IMR-90 (cell line): ENCODE measurements around the gene AKAP13. TPM values are rescaled to one million over a fixed set of nuclear protein-coding genes. Genes with fewer than 3 reads are reported as not detected.

Source experiments
- ATAC-seq: fragments of 200-7000 bp; cut with Tn5 transposase; 2 replicates; pipeline ENCODE4 v1.9.1; 2020; ENCODE audit warnings: low read depth, mild to moderate bottlenecking, moderate library complexity
- BruUV-seq: library from RNA; stranded (reverse); fragments of 400-500 nt; replicated peaks from 2 replicates; lab custom pipeline; 2021; lab: Mats Ljungman, UMichigan
- CTCF ChIA-PET: fragments of 300-600 bp; formaldehyde crosslinking; extraction: SDS; loops from one replicate; lab custom pipeline; 2021; ENCODE audit warnings: antibody characterized with exemption; lab: Yijun Ruan, JAX
- POLR2A ChIA-PET: fragments of 300-600 bp; sonication (Branson Sonifier 250); formaldehyde crosslinking; loops from one replicate; lab custom pipeline; 2022; ENCODE audit warnings: antibody characterized with exemption; ENCODE audit not compliant: unreplicated experiment; lab: Charles Lee
- DNase-seq: peaks from one replicate; pipeline ENCODE4 v3.0.0; 2013
- H2AFZ ChIP-seq: replicated peaks from 2 replicates; pipeline ENCODE3; 2013; ENCODE audit warnings: low read length, mild to moderate bottlenecking; ENCODE audit not compliant: poor library complexity
- H2AK5ac ChIP-seq: 2 replicates; pipeline ENCODE4 v1.6.1; 2013; ENCODE audit warnings: low read depth, low read length, inconsistent platforms
- H2AK9ac ChIP-seq: replicated peaks from 2 replicates; pipeline ENCODE3; 2013; ENCODE audit warnings: mild to moderate bottlenecking, low read depth, low read length, moderate library complexity; ENCODE audit not compliant: poor library complexity
- H2BK120ac ChIP-seq: 2 replicates; pipeline ENCODE4 v1.6.1; 2013; ENCODE audit warnings: low read depth, low read length, inconsistent platforms
- H2BK15ac ChIP-seq: 3 replicates; pipeline ENCODE4 v1.6.1; 2013; ENCODE audit warnings: low read depth, low read length, inconsistent platforms
- H2BK20ac ChIP-seq: 2 replicates; pipeline ENCODE4 v1.6.1; 2013; ENCODE audit warnings: low read depth, mild to moderate bottlenecking, inconsistent platforms, low read length, moderate library complexity
- H2BK5ac ChIP-seq: 2 replicates; pipeline ENCODE4 v1.6.1; 2013; ENCODE audit warnings: mild to moderate bottlenecking, low read depth, low read length, inconsistent platforms; ENCODE audit not compliant: poor library complexity, severe bottlenecking
- H3K14ac ChIP-seq: replicated peaks from 2 replicates; pipeline ENCODE4 v1.6.1; 2013; ENCODE audit warnings: low read depth, low read length, inconsistent platforms
- H3K18ac ChIP-seq: 2 replicates; pipeline ENCODE4 v1.6.1; 2013; ENCODE audit warnings: low read depth, low read length, control low read depth
- H3K23ac ChIP-seq: 2 replicates; pipeline ENCODE4 v1.6.1; 2013; ENCODE audit warnings: low read depth, low read length, inconsistent platforms
- H3K27ac ChIP-seq: 2 replicates; pipeline ENCODE4 v1.5.1; 2013; ENCODE audit warnings: mild to moderate bottlenecking, control low read depth, low read length; ENCODE audit not compliant: insufficient read depth
- H3K27me3 ChIP-seq: 2 replicates; pipeline ENCODE4 v1.6.1; 2013; ENCODE audit warnings: low read length; ENCODE audit not compliant: control insufficient read depth, insufficient read depth
- H3K36me3 ChIP-seq: 2 replicates; pipeline ENCODE4 v1.6.1; 2013; ENCODE audit warnings: low read length, mixed read lengths; ENCODE audit not compliant: control insufficient read depth, insufficient read depth
- H3K4ac ChIP-seq: 2 replicates; pipeline ENCODE4 v1.6.1; 2013; ENCODE audit warnings: low read depth, low read length, inconsistent platforms
- H3K4me1 ChIP-seq: 2 replicates; pipeline ENCODE4 v1.6.1; 2013; ENCODE audit warnings: low read length, mixed read lengths; ENCODE audit not compliant: control insufficient read depth, insufficient read depth
- H3K4me2 ChIP-seq: 2 replicates; pipeline ENCODE4 v1.6.1; 2013; ENCODE audit warnings: low read depth, mild to moderate bottlenecking, control low read depth, low read length, moderate library complexity
- H3K4me3 ChIP-seq: 2 replicates; pipeline ENCODE4 v1.5.1; 2013; ENCODE audit warnings: low read depth, mild to moderate bottlenecking, control low read depth, low read length, moderate library complexity; ENCODE audit not compliant: insufficient read depth
- H3K56ac ChIP-seq: 2 replicates; pipeline ENCODE4 v1.6.1; 2013; ENCODE audit warnings: low read length, inconsistent platforms; ENCODE audit not compliant: insufficient read depth; ENCODE audit errors: extremely low read depth
- H3K79me1 ChIP-seq, 2 experiments: 2 replicates each; pipeline ENCODE4 v1.6.1; 2013; ENCODE audit warnings: low read length in 2 of 2, inconsistent platforms in 1 of 2, low read depth in 1 of 2
- H3K9ac ChIP-seq: 2 replicates; pipeline ENCODE4 v1.6.1; 2013; ENCODE audit warnings: low read depth, low read length, control low read depth
- H3K9me1 ChIP-seq: 2 replicates; pipeline ENCODE4 v1.6.1; 2013; ENCODE audit warnings: low read length, inconsistent platforms; ENCODE audit not compliant: insufficient read depth
- H3K9me3 ChIP-seq: 2 replicates; pipeline ENCODE4 v1.6.1; 2013; ENCODE audit warnings: low read length; ENCODE audit not compliant: control insufficient read depth, insufficient read depth
- H4K20me1 ChIP-seq: 2 replicates; pipeline ENCODE4 v1.6.1; 2013; ENCODE audit warnings: low read length, inconsistent platforms; ENCODE audit not compliant: insufficient read depth
- H4K5ac ChIP-seq: 2 replicates; pipeline ENCODE4 v1.6.1; 2013; ENCODE audit warnings: mild to moderate bottlenecking, low read depth, low read length, control low read depth
- H4K8ac ChIP-seq, 2 experiments: 2 replicates each; pipeline ENCODE4 v1.6.1; 2013; ENCODE audit warnings: low read depth in 2 of 2, low read length in 2 of 2, control low read depth in 1 of 2, inconsistent platforms in 1 of 2
- H4K91ac ChIP-seq: 2 replicates; pipeline ENCODE4 v1.6.1; 2013; ENCODE audit warnings: low read depth, low read length, inconsistent platforms; ENCODE audit not compliant: insufficient read depth
- BHLHE40 ChIP-seq: fragments of 150-350 bp; IDR thresholded peaks from 2 replicates; pipeline ENCODE4 v1.6.1; 2016; ENCODE audit warnings: mild to moderate bottlenecking, low read depth, low read length
- POLR2A ChIP-seq: IDR thresholded peaks from 2 replicates; pipeline ENCODE4 v1.6.1; 2012; ENCODE audit warnings: mild to moderate bottlenecking, low read depth, low read length
- RCOR1 ChIP-seq: IDR thresholded peaks from 2 replicates; pipeline ENCODE4 v1.6.1; 2012; ENCODE audit warnings: mild to moderate bottlenecking, low read length, improper control_type of control experiment; ENCODE audit not compliant: insufficient replicate concordance
- WGBS, 2 experiments: methylation state at CpG; one replicate each; pipeline versions ENCODE4 v1.1.5 to v1.1.7; 2013; ENCODE audit warnings: missing lambda C conversion rate in 2 of 2; ENCODE audit not compliant: insufficient read length in 1 of 2; ENCODE audit errors: extremely low coverage in 2 of 2; 5-methylcytosine and 5-hydroxymethylcytosine counted together
- dilution Hi-C: fragments of 300-500 bp; cut with HindIII; formaldehyde crosslinking; loops from one replicate; pipeline ENCODE4 v1.14.3; 2018; ENCODE audit warnings: low sequenced_read_pairs; ENCODE audit not compliant: unreplicated experiment
- in situ Hi-C: fragments of 300-500 bp; cut with MboI; formaldehyde crosslinking; loops from 3 replicates; pipeline ENCODE4 v1.14.3; 2019; ENCODE audit warnings: low sequenced_read_pairs, inconsistent platforms, mixed read lengths
- intact Hi-C: fragments of 100-400 bp; cut with micrococcal nuclease; formaldehyde crosslinking; loops from 2 replicates; pipeline ENCODE4 v1.10.0; 2022
- polyA plus RNA-seq, 3 experiments: library from polyadenylated mRNA; depleted of rRNA; stranded (reverse); fragments of >200 nt; gene quantifications; 2 replicates each; pipeline ENCODE4 v1.2.3, GENCODE V29; 2012; ENCODE audit warnings: low replicate concordance in 1 of 3
- total RNA-seq: library from RNA; depleted of rRNA; stranded (reverse); fragments of >200 nt; gene quantifications from 2 replicates; pipeline ENCODE4 v1.2.3, GENCODE V29; 2012
- TF ChIP-seq, protein P1 (sequence below): fragments of 150-350 bp; IDR thresholded peaks from 2 replicates; pipeline ENCODE4 v1.6.1; 2016; ENCODE audit warnings: low read depth, mild to moderate bottlenecking, low read length, moderate library complexity, borderline replicate concordance

The AKAP13 gene
- total and polyA plus RNA-seq, 2 of the 4 experiments (the other 2 are of a cell fraction), result 10.4 to 46.4 TPM

DNA sequence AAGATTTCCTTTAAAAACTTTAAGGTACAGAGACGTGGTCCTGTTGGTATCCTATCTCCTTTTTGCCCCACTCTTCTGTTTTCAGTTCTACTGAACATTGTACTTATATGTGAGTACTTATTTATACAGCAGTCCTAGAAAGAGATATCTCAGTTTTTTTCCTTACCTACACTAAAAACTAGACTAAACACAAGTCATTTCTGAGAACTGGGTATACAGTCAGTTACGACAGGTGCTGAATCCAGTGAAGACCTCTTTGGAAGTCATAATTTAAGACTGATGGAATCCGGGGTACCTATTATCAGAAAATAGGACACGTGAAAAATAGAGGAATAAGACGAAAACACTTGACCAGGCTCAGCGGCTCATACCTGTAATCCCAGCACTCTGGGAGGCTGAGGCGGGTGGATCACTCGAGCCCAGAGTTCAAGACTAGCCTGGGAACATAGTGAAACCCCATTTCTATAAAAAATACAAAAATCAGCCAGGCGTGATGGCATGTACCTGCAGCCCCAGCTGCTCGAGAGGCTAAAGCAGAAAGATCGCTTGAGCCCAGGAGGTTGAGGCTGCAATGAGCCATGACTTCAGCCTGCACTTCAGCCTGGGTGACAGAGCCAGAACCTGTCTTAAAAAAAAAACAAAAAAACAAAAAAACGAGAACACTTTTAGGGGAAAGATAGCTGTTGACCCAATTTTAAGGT is 338.0 kb downstream of the AKAP13 start:
- H3K27ac ChIP-seq, result no peak overlapping the region
- no peak overlapping the region for H2BK20ac ChIP-seq
- peaks cover 26% of the 10 kb centered on the region for H3K36me3 ChIP-seq
- H3K4me3 ChIP-seq, result no peak overlapping the region
- no peaks in the 10 kb centered on the region for H3K27me3 ChIP-seq
- DNase-seq, result no peak
- no peak overlapping the region for H3K56ac ChIP-seq
- intact Hi-C loops (no loop called here), dilution Hi-C loops (no loop called here), in situ Hi-C loops (no loop called here)
- no peak overlapping the region for H4K5ac ChIP-seq
- ChIA-PET CTCF (no interaction called here), POLR2A (no interaction called here)
- no peak overlapping the region for H2AK9ac ChIP-seq
- no peak overlapping the region for H2AK5ac ChIP-seq
- H2BK120ac ChIP-seq, result no peak overlapping the region
- no peak overlapping the region for H3K4me2 ChIP-seq
- BruUV-seq, result no TSS peak
- no peak overlapping the region for H3K9ac ChIP-seq
- no peak for TF ChIP-seq POLR2A
- TF ChIP-seq, protein P1, sequence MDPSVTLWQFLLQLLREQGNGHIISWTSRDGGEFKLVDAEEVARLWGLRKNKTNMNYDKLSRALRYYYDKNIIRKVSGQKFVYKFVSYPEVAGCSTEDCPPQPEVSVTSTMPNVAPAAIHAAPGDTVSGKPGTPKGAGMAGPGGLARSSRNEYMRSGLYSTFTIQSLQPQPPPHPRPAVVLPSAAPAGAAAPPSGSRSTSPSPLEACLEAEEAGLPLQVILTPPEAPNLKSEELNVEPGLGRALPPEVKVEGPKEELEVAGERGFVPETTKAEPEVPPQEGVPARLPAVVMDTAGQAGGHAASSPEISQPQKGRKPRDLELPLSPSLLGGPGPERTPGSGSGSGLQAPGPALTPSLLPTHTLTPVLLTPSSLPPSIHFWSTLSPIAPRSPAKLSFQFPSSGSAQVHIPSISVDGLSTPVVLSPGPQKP, result no peak
- no peak for TF ChIP-seq BHLHE40
- TF ChIP-seq RCOR1, result no peak
- no peak overlapping the region for H2BK5ac ChIP-seq
- H3K9me3 ChIP-seq, result no peaks in the 10 kb centered on the region
- no peak for ATAC-seq
- no peak overlapping the region for H2BK15ac ChIP-seq
- H3K18ac ChIP-seq, result no peak overlapping the region
- H3K79me1 ChIP-seq, result peaks cover 4% of the 10 kb centered on the region in 2 experiments
- no peak overlapping the region for H4K8ac ChIP-seq
- H4K20me1 ChIP-seq, result no peaks in the 10 kb centered on the region
- H3K9me1 ChIP-seq, result peaks cover 2% of the 10 kb centered on the region; the same call in 1 of the 2 replicates
- no peak overlapping the region for H4K91ac ChIP-seq
- H3K23ac ChIP-seq, result no peak overlapping the region
- H3K4me1 ChIP-seq, result no peaks in the 10 kb centered on the region
- WGBS, 2 experiments, result 80% methylated on average over 1 of the region's 12 CpGs; no CpG with 5 or more reads in 1 of the 2 experiments
- H2AFZ ChIP-seq, result no peak overlapping the region
- no peak overlapping the region for H3K14ac ChIP-seq
- H3K4ac ChIP-seq, result no peak overlapping the region
